HUDEP-2 (cell line): ENCODE measurements around the gene LTF.
"Not testable (repeated sequence)": the region's sequence is repeated elsewhere in the genome, so short reads cannot be mapped to it uniquely, and the experiment has no call there.

Experiments used
- DNase-seq, 76 experiments: peaks; one replicate each; lab custom pipeline; 2025; ENCODE audit not compliant: unreplicated experiment in 76 of 76; lab: John Stamatoyannopoulos, UW

Gene LTF

GRCh38 chr3:46399557-46399956, 65.1 kb downstream of the LTF start:
- DNase-seq = no peak

GRCh38 chr3:46399098-46399497, 65.6 kb downstream of the LTF start:
- no peak for DNase-seq

DNA sequence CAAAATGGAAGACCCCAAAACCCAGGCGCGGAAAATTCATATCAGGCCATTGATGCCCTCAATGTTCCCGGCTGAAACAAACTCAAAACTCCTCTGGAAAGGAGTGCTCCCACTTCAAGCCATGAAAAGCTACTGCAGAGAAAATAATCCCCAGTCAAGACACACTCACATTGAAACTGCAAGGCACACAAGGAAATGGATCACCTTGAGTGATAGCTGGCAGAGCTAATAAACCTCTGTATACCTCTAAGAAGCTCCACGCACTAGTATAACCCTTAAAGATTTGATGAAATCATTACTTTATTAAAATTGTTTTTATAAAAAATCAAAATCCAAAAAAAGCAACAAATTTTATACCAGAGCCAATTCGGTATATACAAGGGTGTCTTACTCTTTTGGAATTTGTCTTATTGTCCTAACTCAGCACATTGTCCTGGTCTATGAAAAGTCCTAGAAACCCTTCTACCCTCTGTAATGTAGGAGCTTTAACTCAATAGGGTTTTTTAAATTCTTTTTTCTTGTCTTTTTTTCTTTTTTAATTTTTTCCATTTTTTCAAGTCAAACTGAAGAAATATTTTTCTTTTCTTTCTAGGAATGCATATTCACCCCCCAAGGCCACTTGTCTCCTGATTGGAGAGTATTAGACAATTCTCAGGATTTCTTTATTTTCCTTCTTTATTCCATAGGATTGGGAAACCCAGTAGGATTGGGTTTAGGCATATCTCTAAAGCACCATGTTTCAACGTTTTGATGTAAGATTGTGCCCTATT, 66.3 kb downstream of the LTF start:
- no peak for DNase-seq

- DNase-seq = no peak
Observed at GRCh38 chr3:46397111-46397510, 67.6 kb downstream of the LTF start.

DNA sequence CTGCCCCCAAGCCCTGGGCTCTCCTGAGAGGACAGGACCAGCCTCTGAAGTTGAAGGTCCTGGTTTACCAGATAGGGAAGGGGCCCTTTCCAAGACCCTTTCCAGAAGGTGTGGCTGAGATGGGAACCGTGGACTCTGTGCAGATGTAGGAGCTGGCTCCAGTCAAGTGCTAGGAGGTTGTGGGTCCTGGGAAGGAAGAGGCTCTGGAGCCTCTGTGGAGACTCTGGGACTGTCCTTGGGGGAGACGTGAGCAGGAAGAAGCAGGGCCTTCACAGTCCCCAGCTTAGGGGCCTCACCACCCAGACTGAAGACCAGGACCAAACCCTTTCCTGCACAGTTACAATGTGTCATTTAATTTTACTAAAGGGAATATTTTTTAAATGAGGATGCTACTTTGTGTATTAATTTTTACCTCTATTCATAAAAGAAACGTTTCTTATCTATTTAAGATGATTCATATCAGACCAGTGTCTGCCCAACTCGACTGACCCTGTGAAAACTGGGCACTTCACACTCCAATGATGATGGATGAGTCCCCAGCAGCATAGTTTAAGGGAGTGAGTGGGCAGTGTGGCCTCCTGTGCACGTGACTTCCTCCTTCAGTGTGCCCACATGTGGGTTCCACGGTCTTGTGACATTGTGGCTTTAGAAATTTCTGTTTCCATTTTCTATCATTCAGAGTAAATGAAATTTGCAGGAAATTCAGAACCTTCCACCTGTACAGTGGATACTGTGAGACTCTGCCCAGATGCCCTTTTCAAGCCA, 68.8 kb downstream of the LTF start:
- DNase-seq = no peak

DNA sequence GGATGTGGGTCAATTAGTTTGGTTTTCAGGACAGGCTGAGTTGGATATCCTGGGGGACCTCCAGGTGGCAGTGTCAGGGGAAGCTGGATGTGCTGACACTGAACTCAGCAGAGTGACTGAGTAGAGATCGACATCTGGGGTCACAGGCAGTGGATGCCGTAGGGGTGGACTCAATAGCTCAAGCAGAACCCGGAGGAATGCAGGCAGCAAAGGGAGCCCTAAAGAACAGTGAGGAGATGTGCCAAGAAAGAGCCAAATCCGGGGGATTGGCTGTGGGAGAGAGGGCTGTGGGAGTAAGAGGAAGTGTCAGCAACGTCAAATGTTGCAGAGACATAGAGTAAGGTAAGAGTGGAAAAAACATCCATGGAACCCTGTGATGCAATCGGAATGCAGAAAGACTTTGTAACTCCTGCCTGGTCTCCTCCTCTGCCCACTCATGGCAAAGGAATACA, 69.5 kb downstream of the LTF start:
- DNase-seq = peak in 7 of 76 experiments; percentile 4 to 25 (median 11)

- no peak for DNase-seq
Observed at GRCh38 chr3:46393554-46394434, 70.9 kb downstream of the LTF start.

DNA sequence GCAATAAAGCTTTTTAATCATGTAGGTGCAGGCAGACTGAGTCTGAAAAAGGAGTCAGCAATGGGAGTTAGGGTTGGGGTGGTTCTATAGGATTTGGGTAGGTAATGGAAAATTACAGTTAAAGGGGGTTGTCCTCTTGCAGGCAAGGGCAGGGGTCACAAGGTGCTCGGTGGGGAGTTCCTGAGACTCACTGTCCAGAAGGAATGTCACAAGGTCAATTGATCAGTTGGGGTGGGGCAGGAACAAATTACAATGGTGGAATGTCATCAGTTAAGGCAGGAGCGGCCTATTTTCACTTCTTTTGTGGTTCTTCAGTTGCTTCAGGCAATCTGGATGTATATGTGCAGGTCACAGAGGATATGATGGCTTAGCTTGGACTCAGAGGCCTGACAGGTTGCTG, 71.7 kb downstream of the LTF start:
- no peak for DNase-seq

DNA sequence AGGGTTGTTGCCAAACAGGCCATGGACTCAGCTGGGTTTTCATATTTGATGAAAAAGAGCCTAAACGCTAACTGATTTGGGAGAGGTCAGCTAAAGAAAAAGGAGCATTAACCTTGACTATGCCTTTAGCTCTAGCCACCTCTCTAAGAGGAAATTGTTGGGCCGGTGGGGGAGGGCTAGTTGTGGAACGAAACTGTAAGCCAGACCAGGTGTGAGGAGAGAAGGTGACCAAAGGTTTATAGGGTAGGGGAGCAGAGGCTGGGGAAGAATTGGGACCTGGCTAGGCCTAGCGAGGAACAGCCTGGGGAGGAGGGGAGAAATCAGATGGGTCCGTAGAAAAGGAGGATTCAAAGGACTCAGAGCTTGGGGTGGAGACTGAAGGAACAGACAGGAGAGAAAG, 73.2 kb downstream of the LTF start:
- DNase-seq = not testable (repeated sequence)

- DNase-seq = no peak
Observed at GRCh38 chr3:46389306-46389705, 75.4 kb downstream of the LTF start.

DNA sequence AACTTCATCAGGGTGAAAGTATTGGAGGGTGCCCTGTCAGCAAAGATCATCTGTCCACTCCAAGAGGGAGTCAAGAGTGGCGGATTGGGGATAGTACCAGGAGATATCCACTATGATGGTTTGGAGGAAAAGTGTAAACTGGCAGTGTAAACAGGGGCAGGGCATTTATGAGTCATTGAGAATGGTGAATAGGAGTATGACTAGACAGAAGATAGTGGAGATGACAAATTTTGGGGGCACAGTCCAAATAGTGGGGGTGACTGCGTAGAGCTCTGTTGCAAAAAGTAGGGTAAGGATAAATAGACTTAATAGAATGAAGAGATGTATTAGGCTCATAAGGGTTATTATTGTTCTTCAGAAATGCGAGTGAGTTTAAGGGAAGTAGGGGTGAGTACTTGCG, 75.9 kb downstream of the LTF start:
- DNase-seq = not testable (repeated sequence)

DNA sequence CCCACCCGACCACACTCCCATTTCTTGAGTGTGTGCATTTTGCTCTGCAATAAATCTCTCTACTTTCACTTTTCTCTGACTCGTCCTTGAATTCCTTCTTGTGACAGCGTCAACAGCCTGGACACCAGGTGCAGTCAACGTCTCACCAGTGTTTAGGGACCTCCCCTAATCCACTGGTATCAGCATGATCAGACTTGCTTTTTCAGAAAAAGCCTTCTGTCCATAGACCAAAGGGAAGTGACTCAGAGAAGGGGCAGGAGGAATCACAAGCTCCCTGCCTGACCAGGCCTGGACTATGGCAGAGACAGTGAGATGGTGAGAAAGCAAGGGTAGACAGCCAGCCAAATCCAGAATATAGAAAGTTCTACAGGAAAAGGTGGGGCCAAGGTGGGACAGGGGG, 78.5 kb downstream of the LTF start:
- no peak for DNase-seq
